Skeletal muscle cell (primary cell): ENCODE measurements around the gene OSBPL1A.

Experiments
- DNase-seq: peaks from one replicate; pipeline ENCODE4 v3.0.0-alpha.2; 2010; ENCODE audit warnings: low read depth
- H3K4me3 ChIP-seq: 2 replicates; pipeline ENCODE4 v1.5.1; 2011; ENCODE audit warnings: low read depth, mild to moderate bottlenecking, control low read depth, low read length, moderate library complexity

OSBPL1A gene

DNA sequence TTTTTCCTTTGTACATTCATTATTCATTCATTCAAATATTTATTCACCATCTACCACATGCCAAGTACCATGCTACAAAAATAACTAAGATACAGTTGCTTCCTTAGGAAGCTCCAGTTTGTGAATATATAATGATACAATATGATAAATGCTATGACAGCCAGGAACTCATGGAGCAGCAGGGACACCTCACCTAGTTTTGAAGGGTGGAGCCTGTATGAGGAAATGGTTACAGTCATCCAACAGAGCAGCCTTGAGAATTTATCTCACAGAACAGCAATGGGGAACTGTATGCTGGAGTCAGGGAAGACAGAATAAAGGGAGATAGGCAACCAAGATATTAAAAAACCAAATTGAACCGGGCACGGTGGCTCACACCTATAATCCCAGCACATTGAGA lies 124.0 kb downstream of the OSBPL1A start:
- DNase-seq: no peak
- H3K4me3 ChIP-seq: no peak overlapping the region

DNA sequence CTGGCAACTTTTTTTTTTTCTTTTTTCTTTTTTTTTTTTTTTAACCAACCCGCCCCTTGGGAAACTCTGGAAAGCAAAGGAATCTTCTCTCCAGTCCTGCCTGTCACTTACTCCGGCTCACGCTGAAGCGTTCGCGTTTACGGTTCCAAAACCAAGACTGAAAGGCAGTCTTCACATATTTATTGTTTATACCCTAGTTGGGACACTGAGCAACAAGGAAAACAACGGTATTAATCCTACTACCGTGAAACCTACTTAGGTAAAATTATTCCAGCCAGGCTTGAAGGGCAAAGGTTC lies 125.4 kb downstream of the OSBPL1A start:
- DNase-seq: no peak
- H3K4me3 ChIP-seq: peak overlapping the region; percentile 77

DNA sequence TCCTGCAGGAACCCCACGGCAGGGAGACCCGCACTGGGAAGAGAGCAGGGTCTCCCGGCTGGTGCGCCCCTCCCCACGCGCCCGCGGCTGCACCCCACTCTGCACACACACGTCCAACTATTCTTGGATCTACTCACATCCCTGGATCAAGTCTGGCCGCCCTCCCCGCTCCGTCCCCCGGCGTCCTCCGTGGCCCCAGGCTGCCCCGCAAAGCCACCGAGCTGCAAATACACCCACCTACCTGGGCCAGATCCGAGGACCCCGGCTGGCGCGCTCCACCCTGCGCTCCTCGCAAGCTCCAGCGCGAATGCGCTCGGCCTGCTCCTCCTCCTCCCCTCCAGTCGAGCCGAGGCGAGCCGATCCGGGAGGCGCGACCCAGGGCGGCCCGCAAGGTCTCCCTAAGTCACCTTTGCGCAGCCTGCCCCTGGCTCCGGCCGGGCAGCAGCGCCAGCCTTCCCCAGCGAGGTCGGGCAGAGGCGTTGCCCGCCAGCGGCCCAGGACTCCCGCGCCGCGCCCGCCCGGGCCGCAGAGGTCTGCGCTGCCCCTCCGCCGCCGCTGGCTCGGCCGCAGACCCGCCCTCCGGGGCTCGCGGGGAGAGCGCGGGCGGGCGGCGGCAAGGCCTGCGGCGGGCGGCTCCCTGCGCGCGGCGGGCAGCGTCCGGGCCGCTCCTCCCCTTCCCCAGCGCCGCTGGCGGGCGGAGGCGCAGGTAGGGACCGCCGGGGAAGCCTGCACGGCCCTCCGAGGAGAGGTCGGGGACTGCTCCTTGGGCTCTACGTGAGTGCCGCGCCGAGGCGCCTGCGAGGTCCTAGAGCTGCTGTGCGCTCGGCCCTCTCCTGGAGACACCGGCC lies 126.0 kb downstream of the OSBPL1A start:
- DNase-seq: peak; percentile 34
- H3K4me3 ChIP-seq: peak overlapping the region; percentile 77

DNA sequence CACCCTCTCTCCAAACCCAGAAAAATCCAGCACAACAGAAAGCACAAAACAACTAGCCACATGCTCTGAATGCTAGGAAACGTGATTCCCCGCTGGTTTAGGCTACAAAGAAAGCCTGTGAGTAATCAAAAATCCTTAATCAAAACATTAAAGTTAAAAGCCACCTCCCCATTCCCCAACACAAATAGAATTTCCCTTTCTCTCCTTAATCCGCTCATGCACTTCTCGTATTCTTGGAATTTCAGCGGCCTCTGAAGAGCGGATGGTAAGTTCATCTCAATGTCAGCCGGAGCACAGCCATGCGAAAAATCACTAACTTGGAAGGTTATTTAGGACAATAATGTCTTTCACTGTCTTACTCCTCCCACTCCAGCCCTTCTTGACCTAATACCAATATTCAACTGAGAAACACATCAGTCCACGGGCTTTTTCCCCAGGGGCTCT lies 126.7 kb downstream of the OSBPL1A start:
- H3K4me3 ChIP-seq: peak overlapping the region; percentile 77
- no peak for DNase-seq

DNA sequence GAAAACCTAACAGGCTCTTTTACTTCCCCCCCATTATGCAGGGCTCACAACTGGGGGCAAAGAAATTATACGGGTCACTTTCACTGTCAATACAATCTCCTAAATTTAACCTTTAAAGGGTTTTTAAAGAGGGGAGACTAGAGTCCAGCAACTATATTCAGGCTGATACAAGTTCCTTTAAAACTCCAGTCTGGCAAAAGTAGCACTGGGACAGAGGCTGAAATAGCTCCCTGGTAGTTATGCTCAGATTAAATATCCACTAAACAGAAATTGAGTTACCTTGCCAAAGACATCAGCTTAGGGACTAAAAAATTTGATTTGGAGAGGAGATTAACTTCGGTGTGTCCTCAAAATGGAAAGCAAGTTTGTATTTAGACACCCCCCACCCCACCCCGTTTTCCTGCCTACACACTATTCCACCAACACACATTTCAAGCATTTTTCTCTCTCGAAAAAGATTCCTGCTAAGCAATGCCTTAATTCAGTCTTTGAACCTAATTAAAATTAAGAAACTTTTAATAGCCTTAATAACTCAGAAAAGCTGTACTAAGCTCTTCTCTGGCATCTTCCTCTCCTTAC lies 127.2 kb downstream of the OSBPL1A start:
- no peak for DNase-seq
- peak overlapping the region; percentile 77 for H3K4me3 ChIP-seq

DNA sequence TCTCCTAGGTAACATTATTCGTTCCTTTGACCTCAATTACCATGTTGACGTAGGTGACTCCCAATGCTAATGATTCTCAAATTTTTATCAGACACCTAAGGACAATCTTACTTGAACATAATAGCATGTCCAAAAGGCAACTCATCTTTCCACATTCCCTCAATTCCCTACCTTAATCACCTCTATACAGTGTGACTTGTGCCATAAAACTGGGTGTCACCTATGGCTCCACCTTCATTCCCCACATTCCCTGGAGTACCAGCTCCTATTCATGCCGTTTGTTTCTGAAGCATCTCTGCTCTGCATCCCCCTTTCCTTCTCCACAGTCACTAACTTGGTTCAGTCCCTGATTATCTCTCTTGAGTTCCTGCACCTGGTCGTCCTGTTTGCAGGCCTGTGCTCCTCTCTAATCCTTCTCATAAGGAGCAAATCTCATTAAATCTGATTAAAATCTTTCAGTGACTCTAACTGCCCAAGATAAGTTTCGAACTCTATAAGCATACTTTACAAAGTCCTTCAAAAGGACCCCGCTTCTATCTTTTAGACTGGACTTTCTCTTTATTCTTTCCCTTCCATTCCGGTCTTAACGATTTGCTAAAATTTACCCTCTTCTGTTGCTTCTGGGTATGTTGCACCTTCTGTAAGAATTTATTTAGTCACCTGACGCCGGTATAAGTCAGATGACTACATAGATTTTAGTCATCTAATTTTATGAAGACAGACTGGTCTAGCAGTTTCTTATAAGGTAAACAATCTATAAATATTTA lies 128.7 kb downstream of the OSBPL1A start:
- DNase-seq: no peak

DNA sequence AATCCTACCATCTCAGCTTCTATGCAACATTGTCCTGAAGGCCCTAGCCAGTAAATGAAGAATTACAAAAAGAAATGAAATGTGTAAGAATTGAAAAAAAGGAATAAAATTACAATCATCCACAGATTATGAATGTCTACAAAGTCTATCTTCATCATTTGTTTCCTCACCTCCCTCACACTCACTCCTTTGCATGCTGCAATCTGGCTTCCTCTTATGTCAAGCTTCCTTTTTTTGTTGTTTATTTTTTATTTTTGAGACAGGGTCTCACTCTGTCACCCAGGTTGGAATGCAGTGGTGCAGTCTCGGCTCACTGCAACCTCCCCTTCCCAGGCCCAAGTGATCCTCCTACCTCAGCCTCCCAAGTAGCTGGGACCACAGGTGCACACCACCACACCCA lies 129.7 kb downstream of the OSBPL1A start:
- DNase-seq: no peak
- no peak overlapping the region for H3K4me3 ChIP-seq

More for the DNA sequence above, 128.7 kb downstream of the OSBPL1A start:
- H3K4me3 ChIP-seq: no peak overlapping the region

DNA sequence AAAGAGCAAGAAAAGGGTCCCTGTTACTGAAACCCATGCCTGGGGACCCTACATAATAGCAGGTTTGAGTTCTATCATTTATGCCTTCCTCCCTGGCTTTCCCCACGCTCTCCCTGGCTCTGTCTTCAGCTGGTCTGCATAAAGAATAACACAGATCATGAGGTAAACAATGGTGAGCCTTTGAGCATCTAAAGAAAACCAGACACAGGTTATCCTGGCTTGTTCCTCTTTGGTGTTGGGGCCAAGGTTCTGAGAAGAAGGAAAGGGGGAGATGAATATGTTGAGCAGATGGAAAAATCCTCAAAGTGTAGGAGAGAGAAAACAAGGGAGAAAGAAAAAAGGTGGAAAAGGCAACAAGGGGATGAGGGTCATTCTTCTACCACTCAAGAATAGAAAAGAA lies 131.5 kb downstream of the OSBPL1A start:
- no peak for DNase-seq
- H3K4me3 ChIP-seq: no peak overlapping the region

DNA sequence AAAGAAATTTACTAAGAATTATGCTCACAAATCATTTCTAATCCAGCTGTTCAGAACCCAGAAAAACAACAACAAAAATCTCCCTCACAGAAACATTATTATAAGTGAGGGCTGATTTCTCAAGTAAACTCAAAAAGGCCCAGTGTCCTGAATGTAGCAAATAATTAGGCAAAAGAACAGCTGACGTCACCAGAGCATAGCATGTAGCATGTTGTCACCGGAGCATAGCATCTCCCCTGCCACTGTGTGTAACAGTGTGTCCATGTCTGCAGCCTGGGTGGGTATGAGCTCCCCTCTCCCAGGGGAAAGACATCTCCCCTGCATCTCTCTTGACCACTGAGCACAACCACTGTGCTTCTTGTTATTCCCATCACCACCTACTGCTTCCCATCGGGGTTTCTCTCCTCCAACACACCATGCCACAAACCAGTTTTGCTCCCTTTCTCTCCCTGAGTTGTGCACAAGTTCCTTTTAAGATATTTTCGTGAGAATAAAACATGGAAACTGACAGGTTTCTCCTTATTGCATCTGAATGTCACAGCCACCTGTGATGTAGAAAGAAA lies 132.0 kb downstream of the OSBPL1A start:
- no peak overlapping the region for H3K4me3 ChIP-seq
- DNase-seq: no peak

DNA sequence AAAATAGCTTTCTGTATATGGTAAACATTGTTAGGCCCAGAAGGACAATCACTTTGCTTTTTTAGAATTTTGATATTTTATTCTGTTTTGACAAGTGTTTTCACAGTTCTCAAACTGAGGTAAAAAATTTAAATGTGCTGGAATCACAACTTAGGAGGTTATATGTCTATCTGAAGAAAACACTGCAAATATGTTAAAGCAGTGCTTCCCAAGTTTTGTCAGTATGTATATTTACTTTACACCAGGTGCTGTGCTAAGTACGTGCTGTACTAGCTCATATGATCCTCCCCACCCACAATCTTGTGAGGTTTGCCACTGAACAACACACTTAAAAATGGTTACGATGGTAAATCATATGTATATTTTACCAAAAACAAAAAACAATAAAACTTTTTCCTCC lies 134.6 kb downstream of the OSBPL1A start:
- no peak for DNase-seq
- no peak overlapping the region for H3K4me3 ChIP-seq

DNA sequence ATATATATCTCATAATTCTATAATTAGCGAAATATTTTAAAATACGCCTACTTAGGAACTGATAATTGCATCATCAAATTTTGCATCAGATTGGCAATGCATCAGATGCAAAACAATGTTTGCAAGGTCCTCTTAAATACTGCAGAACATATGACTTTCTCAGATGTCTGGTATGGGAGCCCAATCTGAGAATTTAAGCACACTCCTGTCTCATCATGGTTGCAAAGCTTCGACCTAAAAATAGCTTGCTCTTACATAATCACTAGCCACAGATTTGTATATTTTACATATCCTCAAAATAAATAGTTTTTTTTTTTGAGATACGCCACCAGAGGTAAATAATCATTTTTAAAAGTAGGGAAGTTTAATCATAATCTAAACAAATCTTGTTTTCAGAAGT lies 135.5 kb downstream of the OSBPL1A start:
- DNase-seq: no peak
- H3K4me3 ChIP-seq: no peak overlapping the region

DNA sequence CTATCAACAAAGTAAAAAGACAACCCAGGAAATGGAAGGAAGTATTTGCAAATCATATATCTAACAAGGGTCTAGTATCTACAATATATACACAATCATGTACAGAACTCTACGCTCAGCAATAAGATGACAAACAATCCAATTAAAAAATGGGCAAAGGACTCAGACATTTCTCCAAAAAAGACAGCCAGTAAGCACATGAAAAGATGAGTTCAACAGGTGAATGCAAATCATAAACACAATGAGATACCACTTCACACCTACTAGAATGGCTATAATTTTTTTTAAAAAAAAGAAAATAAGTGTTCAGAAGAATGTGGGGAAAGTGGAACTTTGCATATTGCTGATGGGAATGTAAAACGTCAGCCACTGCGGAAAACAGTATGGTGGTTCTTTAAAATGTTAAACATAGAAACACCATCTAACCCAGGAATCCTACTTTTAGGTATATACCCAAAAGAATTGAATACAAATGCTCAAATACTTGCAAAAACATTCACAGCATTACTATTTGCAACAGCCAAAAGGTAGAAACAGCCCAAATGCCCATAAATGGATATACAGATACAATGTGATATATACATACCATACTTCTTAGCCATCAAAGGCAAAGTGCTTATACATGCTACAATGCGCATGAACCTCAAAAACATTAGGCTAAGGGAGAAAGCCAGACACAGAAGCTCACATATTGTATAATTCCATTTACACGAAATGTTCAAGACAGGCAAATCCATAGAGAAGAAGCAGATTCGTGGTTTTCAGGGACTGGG lies 137.6 kb downstream of the OSBPL1A start:
- no peak for DNase-seq
- no peak overlapping the region for H3K4me3 ChIP-seq

DNA sequence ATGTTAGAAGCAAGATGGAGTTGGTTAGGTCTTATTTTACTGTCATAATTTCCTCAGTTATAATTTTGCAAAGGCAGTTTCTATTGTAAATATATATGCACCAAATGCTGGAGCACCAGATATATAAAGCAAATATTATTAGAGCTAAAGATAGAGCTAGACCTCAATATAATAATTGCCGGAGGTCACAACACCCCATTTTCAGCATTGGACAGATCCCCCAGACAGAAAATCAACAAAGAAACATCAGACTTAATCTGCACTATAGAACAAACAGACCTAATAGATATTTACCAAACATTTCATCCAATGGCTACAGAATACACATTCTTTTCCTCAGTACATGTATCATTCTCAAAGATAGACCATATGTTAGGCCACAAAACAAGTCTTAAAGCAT lies 143.6 kb downstream of the OSBPL1A start:
- no peak for DNase-seq
- H3K4me3 ChIP-seq: no peak overlapping the region

DNA sequence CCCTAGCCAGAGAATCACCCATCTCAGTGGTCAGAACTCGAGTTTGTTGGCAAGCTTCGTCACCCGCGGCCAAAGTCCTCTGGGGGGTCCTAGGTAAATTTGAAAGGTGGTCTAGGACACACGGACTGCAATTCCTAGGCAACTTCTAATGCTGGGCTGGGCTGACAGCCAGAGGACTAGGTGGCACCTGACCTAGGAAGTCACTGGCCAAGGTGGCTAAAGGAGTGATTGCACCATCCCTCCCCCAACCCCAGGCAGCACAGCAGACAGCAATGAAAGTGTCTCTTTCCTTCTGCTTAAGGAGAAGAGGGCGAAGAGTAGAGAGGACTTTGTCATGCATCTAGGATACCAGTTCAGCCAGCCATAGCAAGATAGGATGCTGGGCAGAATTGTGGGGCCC lies 147.9 kb downstream of the OSBPL1A start:
- H3K4me3 ChIP-seq: no peak overlapping the region
- no peak for DNase-seq

DNA sequence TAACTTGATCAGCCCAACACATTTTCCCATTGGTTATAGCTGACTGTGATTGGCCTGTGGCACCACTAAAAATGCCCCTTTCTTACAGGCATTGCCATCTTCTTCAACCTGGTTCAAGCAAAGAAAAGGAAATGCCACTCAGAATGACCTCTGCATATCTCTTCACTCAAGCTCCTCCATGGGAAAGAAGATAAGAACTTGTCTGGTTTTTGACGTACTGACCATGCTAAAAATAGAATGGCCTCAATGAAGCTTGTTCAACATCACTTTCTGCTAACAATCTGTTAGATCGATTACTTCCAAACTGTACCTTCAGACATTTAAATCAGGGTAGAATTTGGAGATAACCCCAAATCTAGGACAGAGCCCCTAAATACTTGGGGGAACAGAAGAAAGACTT lies 149.3 kb downstream of the OSBPL1A start:
- no peak for DNase-seq
- H3K4me3 ChIP-seq: no peak overlapping the region

DNA sequence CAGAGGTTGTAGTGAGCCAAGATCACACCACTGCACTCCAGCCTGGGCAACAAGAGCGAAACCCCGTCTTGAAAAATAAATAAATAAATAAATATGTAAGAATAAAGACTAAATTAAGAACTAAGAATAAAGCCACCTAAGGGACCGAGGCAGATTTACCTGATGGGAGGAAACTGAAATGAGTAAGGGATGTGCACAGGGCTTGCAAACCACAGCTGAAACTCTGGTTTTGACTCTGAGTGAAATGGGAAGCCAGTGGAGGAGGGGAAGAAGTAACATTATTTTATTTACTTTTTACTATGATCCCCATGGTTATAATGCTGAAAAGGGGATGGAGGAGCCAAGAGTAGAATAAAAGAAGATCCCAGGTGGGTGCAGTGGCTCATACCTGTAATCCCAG lies 151.5 kb downstream of the OSBPL1A start:
- no peak overlapping the region for H3K4me3 ChIP-seq
- no peak for DNase-seq

DNA sequence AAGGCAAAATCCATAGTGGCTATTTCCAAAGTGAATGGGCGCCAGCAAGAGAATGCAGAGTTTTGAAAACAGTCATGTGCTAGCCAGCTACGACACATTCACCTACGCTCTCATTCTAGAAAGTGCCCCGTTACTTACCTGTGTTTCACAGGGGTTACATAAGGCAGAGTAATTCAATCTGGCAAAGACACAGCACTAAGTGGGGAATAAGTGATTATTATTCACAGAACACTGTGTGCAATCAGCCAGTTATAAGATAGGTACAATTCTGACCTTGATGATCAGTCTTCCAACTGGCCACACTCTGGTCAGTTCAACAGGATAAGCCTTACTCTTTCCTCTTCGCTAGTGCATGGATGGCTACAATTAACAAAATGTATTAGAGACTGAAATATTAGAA lies 152.9 kb downstream of the OSBPL1A start:
- DNase-seq: no peak
- no peak overlapping the region for H3K4me3 ChIP-seq

DNA sequence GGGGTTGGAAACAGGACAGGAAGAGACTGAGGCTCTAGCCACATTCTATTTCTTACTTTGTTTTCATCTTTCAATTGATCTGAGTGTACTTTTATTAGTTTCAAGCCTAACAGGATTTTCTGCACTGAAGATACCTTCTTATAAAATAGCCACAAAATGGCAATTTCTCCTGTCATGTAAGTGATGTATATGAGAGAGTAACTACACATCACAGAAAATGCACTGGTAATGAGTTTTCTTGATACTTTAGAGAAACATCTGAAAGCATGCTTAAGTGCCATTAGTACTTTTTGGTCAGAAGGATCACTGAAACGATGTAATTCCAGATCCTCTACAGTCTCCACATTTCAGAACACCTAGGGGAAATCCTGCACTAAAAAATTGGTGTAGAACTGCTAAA lies 153.9 kb downstream of the OSBPL1A start:
- DNase-seq: no peak
- no peak overlapping the region for H3K4me3 ChIP-seq

DNA sequence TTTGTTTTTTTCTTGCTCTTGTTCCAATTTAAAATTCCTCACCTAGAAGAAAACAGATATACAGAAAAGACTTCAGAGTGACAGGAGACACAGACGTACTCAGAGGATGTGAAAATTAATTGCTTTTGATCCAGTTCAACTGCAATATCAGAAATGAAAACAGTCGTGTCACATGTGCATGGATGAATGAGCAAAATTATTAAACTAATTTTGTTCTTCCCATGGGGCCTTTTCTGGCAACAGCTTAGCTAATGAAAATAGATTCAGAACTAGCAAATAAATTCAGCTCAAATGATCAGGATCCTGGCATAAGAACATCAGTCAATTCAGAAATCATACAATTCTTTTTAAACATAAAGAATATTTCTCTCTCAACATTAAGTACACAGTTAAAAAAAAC lies 158.3 kb downstream of the OSBPL1A start:
- H3K4me3 ChIP-seq: no peak overlapping the region
- no peak for DNase-seq

DNA sequence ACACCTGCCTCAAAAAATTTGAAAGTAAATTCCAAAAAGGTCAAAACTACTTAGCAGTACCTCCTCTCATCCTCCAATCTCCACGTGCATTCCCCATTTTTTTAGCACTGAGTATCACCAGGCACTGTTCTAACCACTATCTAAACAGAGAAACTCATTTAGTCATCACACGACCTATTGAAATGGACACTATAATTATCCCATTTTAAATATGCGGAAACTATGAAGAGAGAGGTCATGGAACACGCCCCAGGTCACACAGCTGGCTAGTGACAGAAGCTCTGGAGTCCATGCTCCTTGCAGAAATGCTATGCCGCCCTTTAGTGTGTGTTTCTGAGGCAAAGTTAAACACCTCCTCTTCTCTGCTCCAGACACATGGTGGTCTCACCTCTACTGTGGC lies 159.2 kb downstream of the OSBPL1A start:
- H3K4me3 ChIP-seq: no peak overlapping the region
- no peak for DNase-seq
